Esophagus squamous epithelium (tissue), 5 donors: ENCODE data around the gene CRYM. TPM values are rescaled to one million over a fixed set of nuclear protein-coding genes. Genes with fewer than 3 reads are reported as not detected.

Experiments used
- DNase-seq: peaks from one replicate; lab custom pipeline; 2025; lab: John Stamatoyannopoulos, UW
- H3K27ac ChIP-seq, 4 donors: fragments of 200-600 bp; sonication (generic); one replicate each; pipeline ENCODE4 v1.5.1; 2016 to 2019; ENCODE audit warnings: mild to moderate bottlenecking in 1 of 4
- H3K27me3 ChIP-seq, 4 donors: fragments of 200-600 bp; sonication (generic); 1 replicate in 3 of 4; 2 replicates in 1 of 4; pipeline versions ENCODE4 v1.5.1 to v1.6.0; 2017 to 2021; ENCODE audit warnings: antibody characterized with exemption in 1 of 4
- H3K36me3 ChIP-seq, 3 donors: fragments of 200-600 bp; sonication (generic); one replicate each; pipeline ENCODE4 v1.5.1; 2016 to 2019
- H3K4me1 ChIP-seq, 3 donors: fragments of 200-600 bp; sonication (generic); one replicate each; pipeline ENCODE4 v1.5.1; 2017 to 2019
- H3K4me3 ChIP-seq, 4 donors: fragments of 200-600 bp; sonication (generic); 1 replicate in 3 of 4; 2 replicates in 1 of 4; pipeline ENCODE4 v1.5.1; 2016 to 2019; ENCODE audit warnings: mild to moderate bottlenecking in 2 of 4, moderate library complexity in 1 of 4
- H3K9me3 ChIP-seq, 3 donors: fragments of 200-600 bp; sonication (generic); one replicate each; pipeline ENCODE4 v1.5.1; 2016 to 2019
- POLR2A ChIP-seq, 4 donors: fragments of 450-650 bp; IDR thresholded peaks; one replicate each; pipeline ENCODE4 v1.6.1; 2017; ENCODE audit warnings: antibody characterized with exemption in 4 of 4, mild to moderate bottlenecking in 4 of 4, moderate library complexity in 3 of 4
- WGBS, 2 donors: methylation state at CpG; one replicate each; pipeline ENCODE4 v1.1.5; 2018; 5-methylcytosine and 5-hydroxymethylcytosine counted together
- intact Hi-C: fragments of 100-400 bp; cut with DNase I; formaldehyde crosslinking; loops from one replicate; pipeline ENCODE4 v1.15.0; 2022
- total RNA-seq, 4 donors: library from RNA; depleted of rRNA; stranded (reverse); fragments of >200 nt; gene quantifications; one replicate each; pipeline ENCODE4 v1.1.0, GENCODE V29; 2016
- TF ChIP-seq, protein P1 (sequence below), 6 experiments: fragments of 450-650 bp in 4 of 6; fragments of 200-600 bp in 2 of 6; sonication (generic) in 2 of 6; IDR thresholded peaks; one replicate each; pipeline ENCODE4 v1.5.1; 2016 to 2019; ENCODE audit warnings: antibody characterized with exemption in 6 of 6, mild to moderate bottlenecking in 4 of 6, moderate library complexity in 4 of 6
- donor health status: DM: yes; HTN: yes; CAD: no.

The CRYM gene
- total RNA-seq, 4 donors from 2014 or later = 2.0 to 13.9 (median 5.8) TPM

GRCh38 chr16:21263640-21264570 lies 14.2 kb downstream of the CRYM start:
- Histone ChIP-seq H3K4me3 (no peak overlapping the region), H3K27me3 (peaks cover 0 to 3% (median 0%) of the 10 kb centered on the region in 4 donors), H3K27ac (peak overlapping the region in 3 of 4 donors; percentile 14 to 46 (median 17)), H3K9me3 (no peaks in the 10 kb centered on the region), H3K36me3 (no peaks in the 10 kb centered on the region), H3K4me1 (peaks cover 0 to 10% (median 0%) of the 10 kb centered on the region in 3 donors)
- no peak for TF ChIP-seq POLR2A (IDR thresholded peaks at IDR 0.05)
- TF ChIP-seq, protein P1, sequence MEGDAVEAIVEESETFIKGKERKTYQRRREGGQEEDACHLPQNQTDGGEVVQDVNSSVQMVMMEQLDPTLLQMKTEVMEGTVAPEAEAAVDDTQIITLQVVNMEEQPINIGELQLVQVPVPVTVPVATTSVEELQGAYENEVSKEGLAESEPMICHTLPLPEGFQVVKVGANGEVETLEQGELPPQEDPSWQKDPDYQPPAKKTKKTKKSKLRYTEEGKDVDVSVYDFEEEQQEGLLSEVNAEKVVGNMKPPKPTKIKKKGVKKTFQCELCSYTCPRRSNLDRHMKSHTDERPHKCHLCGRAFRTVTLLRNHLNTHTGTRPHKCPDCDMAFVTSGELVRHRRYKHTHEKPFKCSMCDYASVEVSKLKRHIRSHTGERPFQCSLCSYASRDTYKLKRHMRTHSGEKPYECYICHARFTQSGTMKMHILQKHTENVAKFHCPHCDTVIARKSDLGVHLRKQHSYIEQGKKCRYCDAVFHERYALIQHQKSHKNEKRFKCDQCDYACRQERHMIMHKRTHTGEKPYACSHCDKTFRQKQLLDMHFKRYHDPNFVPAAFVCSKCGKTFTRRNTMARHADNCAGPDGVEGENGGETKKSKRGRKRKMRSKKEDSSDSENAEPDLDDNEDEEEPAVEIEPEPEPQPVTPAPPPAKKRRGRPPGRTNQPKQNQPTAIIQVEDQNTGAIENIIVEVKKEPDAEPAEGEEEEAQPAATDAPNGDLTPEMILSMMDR (IDR thresholded peaks at IDR 0.05) = no peak
- 44 to 58% methylated on average over 14 of the region's 14 CpGs for WGBS, 2 donors
- intact Hi-C loops = no loop called here
- no peak for DNase-seq

DNA sequence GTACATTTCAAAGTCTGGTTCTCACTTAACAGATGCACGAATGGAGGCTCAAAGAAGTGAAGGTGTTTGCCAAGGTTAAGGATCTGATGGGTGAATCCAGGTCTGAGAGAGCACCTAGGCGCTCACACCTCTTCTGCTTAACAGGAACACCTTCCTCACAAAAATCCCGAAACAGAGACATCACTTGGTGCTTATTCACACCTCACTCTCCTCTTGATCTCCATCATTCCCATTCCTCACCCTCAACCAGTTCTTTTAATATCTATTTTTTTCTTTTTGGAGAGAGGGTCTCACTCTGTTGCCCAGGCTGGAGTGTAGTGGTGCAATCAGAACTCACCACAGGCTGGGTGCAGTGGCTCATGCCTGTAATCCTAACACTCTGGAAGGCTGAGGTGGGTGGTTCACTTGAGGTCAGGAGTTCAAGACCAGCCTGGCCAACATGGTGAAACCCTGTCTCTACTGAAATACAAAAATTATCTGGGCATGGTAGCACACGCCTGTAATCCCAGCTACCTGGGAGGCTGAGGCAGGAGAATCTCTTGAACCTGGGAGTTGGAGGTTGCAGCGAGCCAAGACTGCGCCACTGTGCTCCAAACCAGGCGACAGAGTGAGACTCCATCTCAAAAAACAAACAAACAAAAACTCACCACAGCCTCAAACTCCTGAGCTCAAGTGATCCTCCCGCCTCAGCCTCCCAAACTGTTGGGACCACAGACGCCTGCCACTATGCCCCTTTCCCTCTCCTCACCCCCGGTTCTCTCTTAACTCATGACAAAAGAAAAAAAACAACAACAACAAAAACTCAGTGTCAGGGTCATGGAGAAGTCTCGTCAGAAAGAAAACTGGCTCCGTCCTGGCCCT lies 15.1 kb downstream of the CRYM start:
- H3K4me1 ChIP-seq = peaks cover 0 to 10% (median 0%) of the 10 kb centered on the region in 3 donors
- no peak overlapping the region for H3K27ac ChIP-seq
- H3K36me3 ChIP-seq = no peaks in the 10 kb centered on the region
- TF ChIP-seq, protein P1 (IDR thresholded peaks at IDR 0.05) = no peak
- no peak for TF ChIP-seq POLR2A (IDR thresholded peaks at IDR 0.05)
- 72 to 81% methylated on average over 10 to 11 of the region's 12 CpGs for WGBS, 2 donors
- intact Hi-C loops = no loop called here
- no peak for DNase-seq
- H3K27me3 ChIP-seq = peaks cover 0 to 3% (median 0%) of the 10 kb centered on the region in 4 donors
- H3K4me3 ChIP-seq = no peak overlapping the region
- no peaks in the 10 kb centered on the region for H3K9me3 ChIP-seq

DNA sequence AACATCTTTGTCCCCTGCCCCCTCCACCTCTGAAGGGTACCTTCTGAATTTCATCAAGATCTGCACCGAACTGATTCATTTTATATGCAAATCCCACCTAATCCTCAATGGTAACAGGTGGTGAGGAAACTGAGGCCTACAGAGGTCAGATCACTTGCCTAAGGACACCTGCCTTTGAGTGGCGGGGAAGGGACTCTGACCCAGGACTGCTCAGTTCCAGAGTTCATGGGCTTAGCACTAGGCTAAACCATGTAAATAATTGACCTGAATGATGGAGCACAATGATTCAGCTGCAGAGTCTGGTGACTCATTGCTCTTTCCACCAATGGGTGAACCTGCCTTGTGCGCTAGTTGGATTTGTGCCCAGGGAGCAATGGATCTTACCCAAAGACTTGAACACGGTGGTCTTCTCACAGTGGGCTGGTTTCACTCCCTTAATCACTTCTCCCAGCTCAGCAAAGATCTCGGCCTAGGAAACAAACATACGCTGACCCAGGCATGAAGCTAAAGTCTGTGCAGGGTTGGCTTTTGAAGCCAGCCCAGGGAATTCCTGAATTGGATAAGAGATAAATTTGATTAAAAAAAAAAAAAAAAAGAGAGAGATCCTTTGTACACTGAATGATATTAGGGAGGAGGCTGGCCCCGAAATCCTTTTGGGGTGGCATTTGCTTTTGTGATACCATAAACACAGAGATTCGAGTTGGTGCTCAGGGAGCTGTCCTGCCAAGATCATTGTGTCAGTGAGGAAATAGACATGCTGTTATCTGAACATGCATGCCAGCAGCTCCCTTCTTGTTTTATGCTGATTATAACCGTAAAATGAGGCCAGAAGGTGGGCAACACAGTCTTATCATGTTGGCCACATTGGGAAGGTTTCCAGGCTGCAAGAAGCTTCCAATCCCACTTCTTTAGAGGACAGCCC lies 17.0 kb downstream of the CRYM start:
- no peak overlapping the region for H3K27ac ChIP-seq
- no peak overlapping the region for H3K4me3 ChIP-seq
- peaks cover 0 to 10% (median 0%) of the 10 kb centered on the region in 3 donors for H3K4me1 ChIP-seq
- no peak for DNase-seq
- H3K27me3 ChIP-seq = peaks cover 0 to 6% (median 0%) of the 10 kb centered on the region in 4 donors
- WGBS, 2 donors = 61 to 75% methylated on average over 8 of the region's 9 CpGs
- TF ChIP-seq, protein P1 (IDR thresholded peaks at IDR 0.05) = no peak
- TF ChIP-seq POLR2A (IDR thresholded peaks at IDR 0.05) = no peak
- no peaks in the 10 kb centered on the region for H3K36me3 ChIP-seq
- intact Hi-C loops = no loop called here
- no peaks in the 10 kb centered on the region for H3K9me3 ChIP-seq

DNA sequence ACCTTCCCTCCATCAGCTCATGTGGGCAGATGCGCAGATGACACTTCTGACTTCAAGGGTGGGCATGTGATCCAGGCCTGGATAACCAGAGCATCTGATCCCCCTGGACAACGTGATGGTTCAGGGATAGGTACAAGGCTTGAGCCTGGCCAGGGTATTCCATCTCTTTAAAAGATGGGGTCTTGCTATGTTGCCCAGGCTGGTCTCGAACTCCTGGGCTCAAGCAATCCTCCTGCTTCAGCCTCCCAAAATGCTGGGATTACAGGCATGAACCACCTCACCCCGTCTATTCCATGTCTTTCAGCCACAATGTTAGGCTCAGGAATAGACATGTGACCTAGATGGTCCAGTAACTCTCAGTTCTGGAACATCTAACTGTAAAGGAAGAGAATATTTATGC lies 20.8 kb downstream of the CRYM start:
- 69 to 95% methylated on average over 4 of the region's 4 CpGs for WGBS, 2 donors
- no peak overlapping the region for H3K4me3 ChIP-seq
- no peaks in the 10 kb centered on the region for H3K4me1 ChIP-seq
- intact Hi-C loops = no loop called here
- H3K9me3 ChIP-seq = no peaks in the 10 kb centered on the region
- TF ChIP-seq POLR2A (IDR thresholded peaks at IDR 0.05) = no peak
- TF ChIP-seq, protein P1 (IDR thresholded peaks at IDR 0.05) = no peak
- DNase-seq = no peak
- peaks cover 0 to 15% (median 0%) of the 10 kb centered on the region in 4 donors for H3K27me3 ChIP-seq
- no peaks in the 10 kb centered on the region for H3K36me3 ChIP-seq
- H3K27ac ChIP-seq = no peak overlapping the region
